T-helper 1 cell treated with Interleukin-12 subunit alpha and Interleukin-12 subunit beta and Interleukin-4 antibody, amounts not matched to agents 30 ng/mL and 1 ng/mL, for 36 hours (primary cell): ENCODE data around the gene COL6A6. TPM values are rescaled to one million over a fixed set of nuclear protein-coding genes. Genes with fewer than 3 reads are reported as not detected.
"Not testable (repeated sequence)": the region's sequence is repeated elsewhere in the genome, so short reads cannot be mapped to it uniquely, and the experiment has no call there.

ENCODE experiments used
- intact Hi-C: fragments of 100-400 bp; cut with micrococcal nuclease; formaldehyde crosslinking; loops from one replicate; pipeline ENCODE4 v1.15.1; 2024
- total RNA-seq: library from RNA; stranded (reverse); gene quantifications from 2 replicates; pipeline ENCODE4 v1.2.3, GENCODE V29; 2022

COL6A6 gene
- total RNA-seq, 1 donor from 2014 or later = not detected

DNA sequence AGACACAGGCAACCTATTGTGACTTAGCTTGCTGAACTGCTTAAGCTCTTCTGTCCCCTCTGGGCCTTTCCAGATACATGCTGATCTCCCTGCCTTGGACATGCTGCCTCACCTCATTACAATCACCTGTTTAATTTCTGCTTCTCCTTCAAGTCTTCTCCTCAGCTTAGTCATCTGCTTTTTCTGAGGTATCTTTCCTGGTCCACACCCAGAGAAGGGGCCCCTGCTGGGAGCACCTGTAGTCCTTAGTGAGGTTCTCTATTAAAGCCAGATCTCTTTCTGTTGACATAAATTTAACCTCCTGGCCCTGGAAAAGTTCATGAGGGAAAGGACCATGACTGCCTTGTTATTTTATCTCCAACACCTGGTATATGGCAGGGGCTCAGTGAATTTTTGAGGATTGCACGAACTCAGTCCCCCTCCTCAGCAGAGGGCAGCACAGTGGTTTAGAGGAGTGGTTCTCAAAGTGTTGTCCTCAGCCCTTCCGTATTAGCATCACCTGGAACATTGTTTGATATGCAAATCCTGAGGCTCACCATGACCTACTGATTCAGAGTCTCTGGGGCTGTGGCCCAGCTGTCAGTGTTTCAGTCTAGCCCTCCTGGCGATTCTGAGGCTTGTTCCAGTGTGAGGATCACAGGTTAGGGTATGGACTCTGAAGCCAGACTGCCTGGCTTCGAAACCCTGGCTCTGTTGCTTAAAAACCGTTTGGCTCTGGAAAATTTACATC, 12.7 kb downstream of the COL6A6 start:
- intact Hi-C loops = no loop called here

DNA sequence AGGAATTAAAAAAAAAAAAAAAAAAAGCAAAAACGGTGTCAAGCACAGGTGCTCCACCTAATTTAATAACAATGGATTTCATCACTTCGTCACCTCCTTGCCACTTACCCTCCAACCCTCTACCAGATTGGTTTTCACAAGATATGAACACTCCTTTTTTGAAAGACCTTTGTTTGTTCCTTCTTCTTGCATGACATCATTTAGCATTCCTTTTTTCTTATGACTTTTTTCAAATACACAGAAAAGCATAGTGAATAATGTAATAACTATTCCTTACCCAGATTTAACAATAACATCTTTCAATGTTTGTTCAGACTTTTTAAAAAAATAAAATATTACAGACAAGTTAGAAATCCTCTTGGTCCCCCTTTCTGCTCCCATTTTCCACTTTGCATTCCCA, 16.3 kb downstream of the COL6A6 start:
- intact Hi-C loops = no loop called here

DNA sequence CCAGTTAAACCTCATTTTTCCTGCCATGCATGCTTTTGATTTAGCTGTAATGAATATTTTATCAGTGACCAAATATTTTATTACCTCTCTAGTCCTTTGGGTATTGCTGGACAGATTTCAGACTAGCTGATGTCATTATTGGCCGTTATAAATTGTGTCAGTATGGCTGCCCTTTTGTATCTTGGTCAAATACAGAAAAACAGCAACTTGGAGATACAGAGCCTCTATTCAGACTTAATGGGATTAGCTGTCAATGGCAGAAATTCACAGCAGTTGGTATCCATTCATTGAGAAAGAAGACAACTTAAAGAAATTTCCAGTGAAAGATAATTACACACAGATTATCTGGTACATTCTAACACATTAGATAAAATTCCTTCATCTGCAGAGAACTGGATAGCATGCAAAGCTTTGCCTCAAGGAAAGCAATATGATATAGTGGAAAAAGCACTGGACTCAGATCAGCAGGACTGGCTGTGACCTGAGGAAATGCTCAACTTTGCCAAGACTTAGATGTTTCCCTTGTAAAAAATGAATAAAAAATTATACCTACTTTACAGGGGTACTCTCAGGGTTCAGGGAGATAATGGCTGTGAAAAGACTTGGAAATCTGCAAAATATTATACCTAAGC, 20.8 kb downstream of the COL6A6 start:
- intact Hi-C loops = no loop called here

DNA sequence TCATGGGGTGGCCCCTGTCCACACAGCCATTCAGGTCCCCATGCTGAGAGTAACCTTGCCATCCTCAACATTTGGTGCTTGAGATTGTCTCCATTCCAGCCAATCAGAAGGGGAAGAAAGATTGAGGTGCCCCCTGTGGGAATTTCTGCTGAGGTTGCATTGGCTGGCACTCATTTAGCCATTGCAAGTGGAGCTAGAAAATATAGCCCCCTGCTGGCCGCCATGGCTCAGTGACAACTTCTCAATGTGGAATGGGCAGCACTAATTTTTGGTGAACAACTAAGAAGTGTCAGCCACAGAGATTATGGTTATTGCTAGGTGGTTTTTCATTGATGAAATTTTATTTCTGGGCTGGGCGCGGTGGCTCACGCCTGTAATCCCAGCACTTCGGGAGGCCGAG, 22.0 kb downstream of the COL6A6 start:
- intact Hi-C loops = loop anchor here (1.0 kb wide), 1 partner anchor 263 kb away; no protein-coding TSS in a partner anchor

DNA sequence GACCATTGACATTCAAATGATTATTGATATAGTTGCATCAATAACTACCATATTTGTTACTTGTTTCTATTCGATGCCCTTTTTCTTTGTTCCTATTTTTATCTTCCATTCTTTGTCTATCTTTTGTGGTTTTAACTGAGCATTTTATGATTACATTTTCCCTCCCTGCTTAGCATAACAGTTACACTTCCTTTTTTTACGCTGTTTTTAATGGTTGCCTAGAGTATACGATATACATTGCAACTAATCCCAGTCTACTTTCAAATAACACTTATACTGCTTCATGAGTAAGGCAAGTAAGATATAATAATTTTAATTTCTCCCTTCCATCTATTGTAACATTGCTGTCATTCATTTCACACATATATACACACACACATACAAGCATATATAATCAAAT, 26.3 kb downstream of the COL6A6 start:
- intact Hi-C loops = no loop called here

DNA sequence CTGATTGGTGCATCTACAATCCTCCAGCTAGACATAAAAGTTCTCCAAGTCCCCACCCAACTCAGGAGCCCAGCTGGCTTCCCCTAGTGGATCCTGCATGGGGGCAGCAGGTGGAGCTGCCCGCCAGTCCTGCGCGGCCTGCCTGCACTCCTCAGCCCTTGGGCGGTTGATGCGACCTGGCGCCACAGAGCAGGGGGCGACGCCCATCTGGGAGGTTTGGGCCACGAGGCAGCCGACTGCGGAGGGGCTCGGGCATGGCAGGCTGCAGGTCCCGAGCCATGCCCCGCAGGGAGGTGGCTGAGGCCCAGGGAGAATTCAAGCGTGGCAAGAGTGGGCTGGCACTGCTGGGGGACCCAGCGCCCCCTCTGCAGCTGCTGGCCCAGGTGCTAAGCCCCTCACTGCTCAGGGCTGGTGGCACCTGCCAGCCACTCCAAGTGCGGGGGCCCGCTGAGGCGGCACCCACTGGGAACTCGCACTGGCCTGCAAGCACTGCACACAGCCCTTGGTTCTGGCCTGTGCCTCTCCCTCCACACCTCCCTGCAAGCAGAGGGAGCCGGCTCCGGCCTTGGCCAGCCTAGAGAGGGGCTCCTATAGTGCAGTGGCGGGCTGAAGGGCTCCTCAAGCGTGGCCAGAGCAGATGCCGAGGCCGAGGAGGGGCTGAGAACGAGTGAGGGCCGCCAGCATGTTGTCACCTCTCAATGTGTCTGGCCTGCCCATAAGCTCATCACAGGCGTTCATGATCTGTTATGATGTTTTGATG, 30.1 kb downstream of the COL6A6 start:
- intact Hi-C loops = no loop called here

DNA sequence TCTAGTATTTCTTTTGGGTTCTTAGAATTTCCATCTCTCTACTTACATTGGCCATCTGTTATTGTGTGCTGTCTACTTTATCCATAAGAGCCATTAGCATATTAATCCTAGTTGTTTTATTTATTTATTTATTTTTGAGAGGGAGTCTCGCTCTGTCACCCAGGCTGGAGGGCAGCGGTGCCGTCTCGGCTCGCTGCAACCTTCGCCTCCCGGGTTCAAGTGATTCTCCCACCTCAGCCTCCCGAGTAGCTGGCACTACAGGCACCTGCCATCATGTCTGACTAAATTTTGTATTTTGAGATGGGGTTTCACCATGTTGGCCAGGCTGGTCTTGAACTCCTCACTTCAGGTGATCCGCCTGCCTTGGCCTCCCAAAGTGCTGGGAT, 30.7 kb downstream of the COL6A6 start:
- intact Hi-C loops = not testable (repeated sequence)

DNA sequence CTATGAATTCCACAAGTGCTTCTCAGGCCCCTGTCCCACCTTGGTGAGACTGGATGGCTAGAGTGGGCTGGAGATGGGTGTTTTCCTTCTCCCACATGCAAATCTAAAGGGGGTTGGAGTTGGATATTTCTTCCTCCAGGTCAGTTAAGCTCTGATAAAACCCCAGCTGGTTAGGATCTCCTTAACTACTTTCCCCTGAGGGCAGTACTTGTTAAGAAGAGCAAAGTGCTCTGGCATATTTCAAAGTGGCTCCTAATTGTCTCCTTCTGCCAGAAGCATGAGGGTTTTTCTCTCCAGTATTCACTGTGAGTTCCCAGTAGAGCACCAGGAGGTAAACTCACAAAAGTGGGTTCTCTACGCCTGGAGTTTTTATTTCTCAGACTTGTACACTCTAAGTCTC, 31.4 kb downstream of the COL6A6 start:
- intact Hi-C loops = no loop called here

DNA sequence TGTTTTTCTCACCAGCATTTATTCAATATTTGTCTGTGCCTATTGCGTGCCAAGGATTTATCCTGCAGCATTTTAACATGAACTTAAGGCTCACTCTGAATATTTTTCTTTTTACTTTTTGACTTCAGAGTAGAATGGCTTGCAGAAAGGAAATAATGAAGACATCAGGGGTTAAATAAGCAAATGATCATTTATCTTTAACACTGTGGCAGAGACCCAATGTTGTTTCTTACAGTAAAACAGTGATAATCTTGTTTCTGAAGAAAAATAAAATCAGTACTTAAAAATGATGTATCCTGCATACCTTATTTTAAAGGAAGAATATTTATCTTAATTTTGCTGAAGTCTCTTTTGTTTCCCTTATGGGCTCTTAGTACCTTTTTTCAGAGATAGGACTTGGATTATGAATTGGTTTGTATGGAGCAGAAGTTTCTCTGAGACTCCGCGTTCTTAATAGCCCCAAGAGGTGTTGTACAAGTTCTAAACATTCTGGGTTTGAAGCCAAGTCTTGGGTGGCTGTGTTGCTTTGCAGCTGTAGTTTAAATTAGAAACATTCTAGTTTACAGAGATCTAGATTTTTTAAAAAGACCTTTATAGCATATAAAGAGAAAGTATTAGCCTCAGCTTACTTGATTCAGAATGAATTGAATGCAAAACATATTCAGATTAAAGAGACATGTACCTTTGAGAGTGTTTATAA, 40.5 kb downstream of the COL6A6 start:
- intact Hi-C loops = no loop called here

DNA sequence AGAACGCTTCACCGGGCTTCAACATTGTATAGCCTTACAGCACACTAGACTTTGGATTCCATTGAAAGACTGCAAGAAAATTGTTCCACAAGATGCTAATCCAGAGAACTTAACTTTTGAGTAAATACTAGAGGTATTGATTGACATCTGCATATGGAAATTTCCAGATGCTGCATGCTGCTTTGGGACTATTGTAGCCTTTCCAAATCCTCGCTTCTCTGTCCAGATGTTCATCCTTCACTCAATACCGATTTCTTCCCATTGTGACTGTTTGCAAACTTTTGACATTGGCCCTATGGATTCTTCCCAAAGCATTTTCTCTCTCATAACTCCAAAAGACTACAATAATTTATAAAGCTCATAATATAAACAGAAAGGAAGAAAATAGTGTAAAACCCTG, 41.4 kb downstream of the COL6A6 start:
- intact Hi-C loops = no loop called here

DNA sequence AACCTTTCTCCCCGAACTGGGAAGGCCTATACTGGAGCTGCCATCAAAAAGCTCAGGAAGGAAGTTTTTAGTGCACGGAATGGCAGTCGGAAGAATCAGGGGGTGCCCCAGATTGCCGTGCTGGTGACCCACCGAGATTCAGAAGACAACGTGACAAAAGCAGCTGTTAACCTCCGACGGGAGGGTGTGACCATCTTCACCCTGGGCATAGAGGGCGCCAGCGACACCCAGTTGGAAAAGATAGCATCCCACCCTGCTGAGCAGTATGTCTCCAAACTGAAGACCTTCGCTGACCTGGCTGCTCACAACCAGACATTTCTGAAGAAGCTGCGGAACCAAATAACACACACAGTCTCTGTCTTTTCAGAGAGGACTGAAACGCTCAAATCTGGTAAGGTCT, 48.2 kb downstream of the COL6A6 start:
- intact Hi-C loops = no loop called here

Other genes with a start within 250 kb of the COL6A6 start
- gene COL6A5, start 171.5 kb upstream of the COL6A6 start, total RNA-seq = 0.05 and 0.15 TPM in 2 replicates
- 27.8 and 29.9 TPM in 2 replicates for gene PIK3R4, start 229.7 kb downstream of the COL6A6 start, total RNA-seq